Thymus (tissue), 11 donors: ENCODE data around the gene ZBTB16. TPM values are rescaled to one million over a fixed set of nuclear protein-coding genes. Genes with fewer than 3 reads are reported as not detected.
A peak's percentile ranks its signal among the peaks of the same experiment; 100 is the strongest.

Experiments
- DNase-seq, 9 donors: peaks; one replicate each; pipeline ENCODE4 v3.0.0-alpha.2; 2013; ENCODE audit warnings: low spot score in 9 of 9, low read depth in 6 of 9, missing footprints in 1 of 9
- H3K27ac ChIP-seq, 2 donors: one replicate each; pipeline ENCODE4 v1.5.1; 2013; ENCODE audit warnings: control low read depth in 1 of 2, low read depth in 1 of 2, low read length in 1 of 2, mild to moderate bottlenecking in 1 of 2, moderate library complexity in 1 of 2
- H3K27me3 ChIP-seq, 2 donors: one replicate each; pipeline ENCODE4 v1.5.1; 2013; ENCODE audit warnings: low read length in 1 of 2; ENCODE audit not compliant: control insufficient read depth in 2 of 2, insufficient read depth in 1 of 2
- H3K36me3 ChIP-seq, 2 donors: one replicate each; pipeline ENCODE4 v1.5.1; 2013; ENCODE audit warnings: low read length in 1 of 2, mild to moderate bottlenecking in 1 of 2, moderate library complexity in 1 of 2; ENCODE audit not compliant: control insufficient read depth in 2 of 2, insufficient read depth in 2 of 2
- H3K4me1 ChIP-seq, 2 donors: one replicate each; pipeline ENCODE4 v1.5.1; 2013; ENCODE audit warnings: low read length in 2 of 2; ENCODE audit not compliant: control insufficient read depth in 2 of 2, insufficient read depth in 2 of 2
- H3K4me3 ChIP-seq, 2 donors: one replicate each; pipeline ENCODE4 v1.5.1; 2013; ENCODE audit warnings: low read length in 2 of 2, control low read depth in 1 of 2, mild to moderate bottlenecking in 1 of 2
- H3K9me3 ChIP-seq, 2 donors: one replicate each; pipeline ENCODE4 v1.5.1; 2013; ENCODE audit warnings: low read length in 1 of 2, mild to moderate bottlenecking in 1 of 2; ENCODE audit not compliant: control insufficient read depth in 2 of 2, insufficient read depth in 1 of 2
- WGBS: extraction: QIAGEN DNeasy Blood & Tissue Kit; methylation state at CpG from one replicate; pipeline ENCODE4 v1.1.7; 2013; 5-methylcytosine and 5-hydroxymethylcytosine counted together
- polyA plus RNA-seq: library from polyadenylated mRNA; stranded (reverse); fragments of 200-250 nt; gene quantifications from one replicate; pipeline ENCODE4 v1.2.3, GENCODE V29; 2013
- total RNA-seq: library from RNA; stranded (reverse); fragments of 120-200 nt; gene quantifications from one replicate; pipeline ENCODE4 v1.2.4, GENCODE V29; 2013
- donor health status: healthy.

ZBTB16 gene
- total and polyA plus RNA-seq, 2 donors = 5.7 to 21.5 TPM

DNA sequence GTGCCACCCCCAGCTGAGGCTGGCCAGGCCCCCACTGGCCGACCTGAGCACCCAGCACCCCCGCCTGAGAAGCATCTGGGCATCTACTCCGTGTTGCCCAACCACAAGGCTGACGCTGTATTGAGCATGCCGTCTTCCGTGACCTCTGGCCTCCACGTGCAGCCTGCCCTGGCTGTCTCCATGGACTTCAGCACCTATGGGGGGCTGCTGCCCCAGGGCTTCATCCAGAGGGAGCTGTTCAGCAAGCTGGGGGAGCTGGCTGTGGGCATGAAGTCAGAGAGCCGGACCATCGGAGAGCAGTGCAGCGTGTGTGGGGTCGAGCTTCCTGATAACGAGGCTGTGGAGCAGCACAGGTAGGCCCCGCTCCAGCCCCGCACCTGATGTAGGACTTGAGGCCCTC is 4.7 kb downstream of the ZBTB16 start:
- no peak overlapping the region for H3K4me3 ChIP-seq
- peaks cover 37 to 40% of the 10 kb centered on the region in 2 donors for H3K27me3 ChIP-seq
- 98% methylated on average over 14 of the region's 14 CpGs for WGBS
- peaks cover 0 to 30% of the 10 kb centered on the region in 2 donors for H3K4me1 ChIP-seq
- no peak overlapping the region for H3K27ac ChIP-seq
- no peak for DNase-seq
- H3K36me3 ChIP-seq = peaks cover 7 to 8% of the 10 kb centered on the region in 2 donors
- no peaks in the 10 kb centered on the region for H3K9me3 ChIP-seq

DNA sequence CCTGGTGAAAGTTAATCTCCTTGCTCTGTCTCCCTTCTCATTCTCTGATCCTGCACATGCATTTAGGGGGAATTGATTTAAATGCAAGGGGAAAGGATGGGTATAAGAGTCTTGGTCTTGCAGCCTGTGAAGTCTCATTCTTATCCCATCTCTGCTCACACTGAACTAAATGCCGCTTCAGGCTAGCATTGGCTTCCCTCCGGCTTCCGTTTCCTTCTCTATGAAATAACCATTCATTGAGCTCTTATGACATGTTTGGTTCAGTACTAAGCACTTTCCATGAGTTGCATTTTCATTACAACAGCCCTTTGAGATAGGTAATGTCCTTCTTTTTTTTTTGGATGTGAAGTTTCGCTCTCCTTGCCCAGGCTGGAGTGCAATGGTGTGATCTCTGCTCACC is 5.6 kb downstream of the ZBTB16 start:
- H3K4me1 ChIP-seq = peaks cover 0 to 26% of the 10 kb centered on the region in 2 donors
- no peak for DNase-seq
- WGBS = 98% methylated on average over 4 of the region's 4 CpGs
- peaks cover 29 to 31% of the 10 kb centered on the region in 2 donors for H3K27me3 ChIP-seq
- no peak overlapping the region for H3K27ac ChIP-seq
- no peaks in the 10 kb centered on the region for H3K9me3 ChIP-seq
- no peak overlapping the region for H3K4me3 ChIP-seq
- H3K36me3 ChIP-seq = peaks cover 7 to 8% of the 10 kb centered on the region in 2 donors

DNA sequence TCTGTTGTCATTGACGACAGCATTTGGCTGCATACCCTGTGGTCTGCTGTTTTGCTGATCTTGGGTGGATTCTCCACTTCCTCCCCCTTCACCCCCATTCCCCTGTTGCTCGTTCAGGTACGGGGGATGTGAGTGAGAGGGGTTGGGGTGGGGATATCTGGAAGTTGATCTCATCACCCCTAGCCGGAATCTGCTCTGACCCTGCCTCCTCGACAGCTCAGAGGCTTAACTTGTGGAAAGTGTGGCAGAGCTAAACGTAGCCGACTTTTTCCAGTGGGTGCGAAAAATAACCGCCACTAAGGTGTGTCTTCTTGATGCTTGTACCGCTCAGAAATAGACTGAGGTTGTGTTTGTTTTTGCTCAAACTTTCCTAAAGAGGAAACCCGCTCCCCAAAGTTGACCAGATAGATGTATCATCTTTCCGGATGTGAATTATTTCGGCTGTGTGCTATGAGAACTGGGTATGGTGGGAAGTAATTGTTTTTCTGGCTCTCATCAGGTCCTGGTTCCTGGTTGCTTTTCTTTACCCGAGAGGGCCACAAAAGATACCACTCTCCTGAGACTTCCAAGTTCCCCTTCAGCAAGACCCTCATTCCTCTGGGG is 6.6 kb downstream of the ZBTB16 start:
- Histone ChIP-seq H3K4me1 (peaks cover 0 to 23% of the 10 kb centered on the region in 2 donors), H3K36me3 (peaks cover 7 to 8% of the 10 kb centered on the region in 2 donors), H3K27ac (no peak overlapping the region), H3K4me3 (no peak overlapping the region), H3K9me3 (no peaks in the 10 kb centered on the region), H3K27me3 (peaks cover 18 to 23% of the 10 kb centered on the region in 2 donors)
- 93% methylated on average over 14 of the region's 14 CpGs for WGBS
- no peak for DNase-seq

DNA sequence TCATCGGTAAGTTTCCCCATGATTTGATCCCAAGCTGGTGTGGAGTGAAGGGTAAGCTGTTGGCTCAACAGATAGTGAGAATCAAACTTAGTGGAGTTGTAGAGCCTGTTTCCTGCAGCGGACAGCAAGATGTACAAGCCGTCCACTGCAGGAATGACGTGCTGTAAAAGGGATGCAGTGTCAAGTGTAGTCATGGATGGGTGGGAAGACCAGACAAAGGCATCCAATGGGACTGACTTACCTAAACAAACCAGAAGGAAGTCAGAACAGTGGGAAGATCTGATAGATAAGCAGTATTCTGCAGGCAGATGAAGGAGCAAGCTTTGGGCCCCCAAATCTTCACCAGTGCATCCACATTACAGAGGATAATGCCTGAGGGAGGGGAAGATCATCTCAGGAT is 8.8 kb downstream of the ZBTB16 start:
- H3K4me1 ChIP-seq = peaks cover 1 to 28% of the 10 kb centered on the region in 2 donors
- no peak for DNase-seq
- no peak overlapping the region for H3K4me3 ChIP-seq
- H3K36me3 ChIP-seq = peaks cover 7% of the 10 kb centered on the region in 2 donors
- H3K27ac ChIP-seq = no peak overlapping the region
- H3K27me3 ChIP-seq = peaks cover 2 to 6% of the 10 kb centered on the region in 2 donors
- WGBS = 97% methylated on average over 4 of the region's 4 CpGs
- no peaks in the 10 kb centered on the region for H3K9me3 ChIP-seq

DNA sequence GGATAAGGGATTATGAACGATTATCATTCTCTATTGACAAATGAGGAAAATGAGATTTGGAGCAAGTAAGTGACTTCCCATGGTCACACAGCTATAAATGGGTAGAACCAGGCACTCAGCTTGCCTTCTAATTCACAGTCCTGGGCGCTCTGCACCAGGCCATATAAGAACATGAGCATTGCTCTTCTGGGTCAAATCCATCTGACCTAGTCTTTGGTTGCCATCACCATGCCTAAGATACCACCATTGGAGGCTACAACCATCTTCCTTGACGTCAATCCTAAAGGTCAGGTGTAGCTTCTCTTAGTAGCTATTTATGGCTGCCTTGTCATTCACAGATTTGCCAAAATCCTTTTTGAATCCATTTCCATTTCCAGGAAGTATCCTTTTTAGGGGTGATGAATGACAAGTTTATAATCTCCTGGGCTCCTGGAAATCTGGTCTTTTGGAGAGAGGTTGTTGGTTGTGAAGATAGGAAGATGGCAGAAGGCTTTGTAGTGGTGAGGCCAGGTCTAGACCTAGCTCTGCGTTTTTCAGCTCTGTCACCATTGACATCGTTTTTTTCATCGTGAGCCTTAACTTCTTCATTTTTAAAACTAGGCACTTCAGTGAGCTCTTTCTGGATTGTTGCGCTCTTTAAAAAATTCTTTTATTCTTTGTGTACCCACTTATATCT is 11.1 kb downstream of the ZBTB16 start:
- no peak overlapping the region for H3K4me3 ChIP-seq
- peaks cover 0 to 5% of the 10 kb centered on the region in 2 donors for H3K36me3 ChIP-seq
- 99% methylated on average over 7 of the region's 7 CpGs for WGBS
- DNase-seq = no peak
- H3K4me1 ChIP-seq = peaks cover 7 to 46% of the 10 kb centered on the region in 2 donors
- no peaks in the 10 kb centered on the region for H3K9me3 ChIP-seq
- no peak overlapping the region for H3K27ac ChIP-seq
- H3K27me3 ChIP-seq = peaks cover 2 to 4% of the 10 kb centered on the region in 2 donors

DNA sequence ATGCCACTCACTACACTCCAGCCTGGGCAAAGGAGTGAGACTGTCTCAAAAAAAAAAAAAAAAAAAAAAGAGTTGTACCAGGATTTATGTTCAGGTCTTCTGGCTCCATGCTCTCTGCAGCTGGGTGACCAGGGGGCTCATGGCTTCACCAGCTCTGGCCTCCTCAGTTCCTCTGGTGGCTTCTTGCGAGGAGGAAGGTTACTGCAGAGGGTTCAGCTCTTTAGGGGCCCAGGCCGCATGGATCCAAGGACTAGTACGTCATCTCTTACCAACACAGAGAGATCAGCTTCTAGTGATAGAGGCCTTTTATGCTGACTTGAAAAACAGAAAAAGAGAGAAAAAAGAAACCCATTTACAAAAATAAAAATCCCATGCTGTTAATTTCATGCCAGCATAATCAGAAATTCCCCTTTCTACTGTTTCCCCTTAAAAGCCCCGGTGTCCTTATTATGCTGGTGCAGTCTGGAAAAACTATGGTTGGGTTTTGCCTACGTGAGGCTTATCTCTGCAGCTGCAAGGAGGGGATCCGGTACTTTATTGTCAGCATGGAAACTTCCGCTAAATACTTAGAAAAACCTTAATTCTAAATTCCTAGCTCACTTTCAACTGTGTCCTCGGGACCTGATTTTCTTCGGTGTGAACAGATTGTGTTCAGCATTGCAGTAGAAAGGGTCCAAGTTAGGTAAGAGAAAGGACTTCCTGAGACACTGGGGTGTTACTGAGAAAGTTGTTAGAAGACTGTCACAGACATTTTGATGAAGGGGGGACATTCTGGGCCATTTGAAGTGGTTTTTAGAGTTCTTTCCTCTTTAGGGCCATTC is 13.7 kb downstream of the ZBTB16 start:
- no peak overlapping the region for H3K4me3 ChIP-seq
- peaks cover 5 to 11% of the 10 kb centered on the region in 2 donors for H3K27me3 ChIP-seq
- 86% methylated on average over 9 of the region's 9 CpGs for WGBS
- no peaks in the 10 kb centered on the region for H3K9me3 ChIP-seq
- peak in 1 of 9 donors; percentile 74 for DNase-seq
- H3K36me3 ChIP-seq = peaks cover 0 to 2% of the 10 kb centered on the region in 2 donors
- H3K4me1 ChIP-seq = peaks cover 19 to 64% of the 10 kb centered on the region in 2 donors
- peak overlapping the region in 1 of 2 donors; percentile 86 for H3K27ac ChIP-seq

DNA sequence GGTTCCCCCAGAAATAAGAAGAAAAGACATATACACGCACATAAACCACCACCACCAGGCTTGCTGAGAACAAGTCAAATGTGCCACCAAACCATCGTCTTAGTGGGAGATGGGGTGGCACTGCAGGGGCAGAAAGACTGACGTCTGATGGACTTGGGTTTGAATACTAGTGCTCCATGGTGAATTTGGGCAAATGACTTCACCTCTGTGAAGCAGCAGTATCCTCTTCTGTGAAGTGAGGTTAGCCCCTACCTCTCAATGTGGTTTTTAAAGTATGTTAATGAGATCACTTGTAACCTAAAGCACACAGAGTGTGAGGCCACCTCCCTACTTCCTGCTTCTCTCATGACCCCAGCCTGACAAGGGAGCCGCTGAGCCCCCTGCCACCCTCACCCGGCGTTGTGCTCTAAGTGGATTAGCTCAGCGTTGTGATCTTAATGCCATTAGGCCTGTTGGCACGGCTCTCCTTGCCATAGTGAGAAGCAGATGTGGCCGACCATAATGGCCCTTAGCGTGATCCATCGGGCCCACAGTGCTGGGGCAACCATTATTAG is 14.4 kb downstream of the ZBTB16 start:
- peak in 3 of 9 donors; percentile 36 to 79 (median 63) for DNase-seq
- H3K27ac ChIP-seq = peak overlapping the region in 1 of 2 donors; percentile 86
- no peaks in the 10 kb centered on the region for H3K9me3 ChIP-seq
- H3K4me1 ChIP-seq = peaks cover 22 to 70% of the 10 kb centered on the region in 2 donors
- H3K27me3 ChIP-seq = peaks cover 3 to 11% of the 10 kb centered on the region in 2 donors
- WGBS = 76% methylated on average over 11 of the region's 11 CpGs
- H3K4me3 ChIP-seq = no peak overlapping the region
- H3K36me3 ChIP-seq = peaks cover 0 to 2% of the 10 kb centered on the region in 2 donors

DNA sequence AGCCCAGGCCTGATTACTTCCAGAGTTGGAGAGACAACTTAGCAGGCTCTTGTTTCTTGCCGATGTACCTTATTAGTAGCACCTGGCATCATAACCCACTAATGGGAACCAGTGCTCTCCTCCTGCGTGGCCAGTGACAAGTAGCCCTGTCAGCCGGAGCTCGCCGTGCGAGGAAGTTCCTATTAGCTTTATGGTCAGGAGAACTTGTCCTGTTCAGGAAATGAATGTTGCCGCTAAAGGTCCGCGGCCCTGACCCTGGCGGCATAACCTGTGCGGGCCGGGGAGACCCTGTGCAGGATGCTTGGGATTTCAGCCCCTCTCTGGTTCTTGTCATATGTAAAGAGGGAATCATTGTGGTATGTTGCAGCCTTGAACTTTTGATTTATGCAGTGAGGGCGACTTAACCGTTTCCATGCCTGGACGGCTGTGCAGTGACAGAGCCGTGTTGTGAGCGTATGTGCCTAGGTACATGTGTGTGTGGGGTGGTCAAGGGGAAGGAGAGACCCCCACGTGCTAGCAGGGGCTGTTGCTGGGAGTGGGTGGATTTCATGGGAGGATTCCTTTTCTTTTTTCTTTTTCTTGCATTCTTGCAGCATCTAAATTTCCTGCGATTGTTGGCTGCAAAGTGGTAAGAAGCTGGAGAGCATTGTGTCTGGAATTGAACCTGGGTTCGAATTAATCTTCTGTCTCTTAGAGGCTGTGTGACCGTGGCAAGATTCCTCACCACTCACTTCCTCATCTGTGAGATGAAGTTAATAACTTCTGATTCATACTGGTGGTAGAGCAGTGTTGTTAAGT is 15.2 kb downstream of the ZBTB16 start:
- no peak overlapping the region for H3K4me3 ChIP-seq
- H3K4me1 ChIP-seq = peaks cover 23 to 79% of the 10 kb centered on the region in 2 donors
- no peaks in the 10 kb centered on the region for H3K9me3 ChIP-seq
- peaks cover 0 to 2% of the 10 kb centered on the region in 2 donors for H3K36me3 ChIP-seq
- peaks cover 3 to 11% of the 10 kb centered on the region in 2 donors for H3K27me3 ChIP-seq
- peak overlapping the region in 1 of 2 donors; percentile 86 for H3K27ac ChIP-seq
- 95% methylated on average over 21 of the region's 21 CpGs for WGBS
- DNase-seq = no peak
